Femur (tissue), 1 donor: ENCODE data around the gene FRYL.

Experiments
- DNase-seq: peaks from one replicate; pipeline ENCODE4 v3.0.0-alpha.2; 2017

Gene FRYL

GRCh38 chr4:48602763-48603162 is 177.3 kb downstream of the FRYL start:
- no peak for DNase-seq

- DNase-seq: no peak
Measured at GRCh38 chr4:48602222-48602621, 177.9 kb downstream of the FRYL start.

- no peak for DNase-seq
Measured at GRCh38 chr4:48596336-48596735, 183.7 kb downstream of the FRYL start.

- DNase-seq: no peak
Measured at GRCh38 chr4:48594180-48594579, 185.9 kb downstream of the FRYL start.

GRCh38 chr4:48591372-48591771 is 188.7 kb downstream of the FRYL start:
- no peak for DNase-seq

GRCh38 chr4:48590884-48591283 is 189.2 kb downstream of the FRYL start:
- DNase-seq: no peak

GRCh38 chr4:48589098-48589445 is 191.0 kb downstream of the FRYL start:
- no peak for DNase-seq

GRCh38 chr4:48588230-48589097 is 191.6 kb downstream of the FRYL start:
- DNase-seq: no peak

GRCh38 chr4:48585401-48585800 is 194.7 kb downstream of the FRYL start:
- no peak for DNase-seq

GRCh38 chr4:48578132-48578968 is 201.7 kb downstream of the FRYL start:
- DNase-seq: peak; percentile 54

- DNase-seq: no peak
Measured at GRCh38 chr4:48575964-48576363, 204.1 kb downstream of the FRYL start.

- no peak for DNase-seq
Measured at GRCh38 chr4:48571471-48571870, 208.6 kb downstream of the FRYL start.

- DNase-seq: no peak
Measured at GRCh38 chr4:48570646-48571220, 209.3 kb downstream of the FRYL start.

GRCh38 chr4:48566034-48566384 is 214.1 kb downstream of the FRYL start:
- DNase-seq: no peak

- no peak for DNase-seq
Measured at GRCh38 chr4:48565362-48566033, 214.6 kb downstream of the FRYL start.

GRCh38 chr4:48564151-48564550 is 215.9 kb downstream of the FRYL start:
- DNase-seq: no peak

GRCh38 chr4:48558819-48559218 is 221.3 kb downstream of the FRYL start:
- DNase-seq: no peak

GRCh38 chr4:48558026-48558425 is 222.1 kb downstream of the FRYL start:
- no peak for DNase-seq

GRCh38 chr4:48557478-48557877 is 222.6 kb downstream of the FRYL start:
- no peak for DNase-seq

GRCh38 chr4:48556268-48556667 is 223.8 kb downstream of the FRYL start:
- DNase-seq: no peak

GRCh38 chr4:48554606-48555005 is 225.5 kb downstream of the FRYL start:
- no peak for DNase-seq

GRCh38 chr4:48553720-48554119 is 226.4 kb downstream of the FRYL start:
- no peak for DNase-seq

GRCh38 chr4:48546336-48546735 is 233.7 kb downstream of the FRYL start:
- DNase-seq: peak; percentile 57
